Liver (tissue), 3 donors: ENCODE data around the gene GPR39.

ENCODE experiments used
- CTCF ChIP-seq: fragments of 150-350 bp; IDR thresholded peaks from 2 replicates; pipeline ENCODE4 v1.5.1; 2017; ENCODE audit warnings: improper control_type of control experiment, low read depth, low read length; ENCODE audit not compliant: missing input control
- EGR1 ChIP-seq, 2 donors: IDR thresholded peaks; 2 replicates each; pipeline ENCODE4 v1.6.1; 2016 to 2018; ENCODE audit warnings: antibody characterized with exemption in 2 of 2, low read depth in 2 of 2
- FOXA1 ChIP-seq: IDR thresholded peaks from 2 replicates; pipeline ENCODE4 v1.6.1; 2016; ENCODE audit warnings: antibody characterized with exemption
- GABPA ChIP-seq, 2 donors: IDR thresholded peaks in 1 of 2; conservative IDR thresholded peaks in 1 of 2; 2 replicates each; pipeline ENCODE4 v1.6.1; 2016; ENCODE audit warnings: antibody characterized with exemption in 2 of 2, mild to moderate bottlenecking in 1 of 2, moderate library complexity in 1 of 2
- JUND ChIP-seq, 2 donors: IDR thresholded peaks; 2 replicates each; pipeline ENCODE4 v1.6.1; 2016; ENCODE audit warnings: antibody characterized with exemption in 2 of 2
- MAX ChIP-seq: IDR thresholded peaks from 2 replicates; pipeline ENCODE4 v1.6.1; 2016; ENCODE audit warnings: antibody characterized with exemption
- RAD21 ChIP-seq, 2 donors: IDR thresholded peaks; 2 replicates each; pipeline ENCODE4 v1.6.1; 2016; ENCODE audit warnings: antibody characterized with exemption in 2 of 2, mild to moderate bottlenecking in 2 of 2
- REST ChIP-seq: IDR thresholded peaks from 2 replicates; pipeline ENCODE4 v1.6.1; 2016; ENCODE audit warnings: antibody characterized with exemption, mild to moderate bottlenecking
- RXRA ChIP-seq, 2 donors: IDR thresholded peaks; 2 replicates each; pipeline ENCODE4 v1.6.1; 2017 to 2018; ENCODE audit warnings: antibody characterized with exemption in 2 of 2, mild to moderate bottlenecking in 1 of 2
- SP1 ChIP-seq: IDR thresholded peaks from 2 replicates; pipeline ENCODE4 v1.6.1; 2018; ENCODE audit warnings: antibody characterized with exemption, mild to moderate bottlenecking
- TAF1 ChIP-seq: conservative IDR thresholded peaks from 2 replicates; pipeline ENCODE4 v1.6.1; 2016; ENCODE audit warnings: antibody characterized with exemption, mild to moderate bottlenecking
- donor health status: healthy.
- donor health status: healthy.

GRCh38 chr2:132426033-132426432 lies 9.4 kb downstream of the GPR39 start:
- TF ChIP-seq RAD21 (IDR thresholded peaks at IDR 0.05) = no peak
- TF ChIP-seq CTCF = no peak
- TF ChIP-seq EGR1 (IDR thresholded peaks at IDR 0.05; ENCODE audit: low read depth in 2 of 2) = no peak
- TF ChIP-seq FOXA1 = no peak
- TF ChIP-seq REST = no peak
- no peak for TF ChIP-seq TAF1
- no peak for TF ChIP-seq JUND (IDR thresholded peaks at IDR 0.05)
- TF ChIP-seq SP1 = no peak
- TF ChIP-seq GABPA (IDR thresholded peaks at IDR 0.05 in 1 of 2, conservative IDR thresholded peaks at IDR 0.05 in 1 of 2) = no peak
- TF ChIP-seq MAX = no peak
- peak in 1 of 2 donors; percentile 39 for TF ChIP-seq RXRA (IDR thresholded peaks at IDR 0.05)
